PC-3 (cell line): ENCODE measurements around the gene UBE2G1. TPM values are rescaled to one million over a fixed set of nuclear protein-coding genes. Genes with fewer than 3 reads are reported as not detected.
A peak's percentile ranks its signal among the peaks of the same experiment; 100 is the strongest.

Experiments
- ATAC-seq: fragments of 200-7000 bp; cut with Tn5 transposase; 2 replicates; pipeline ENCODE4 v1.9.1; 2020; ENCODE audit warnings: mild to moderate bottlenecking, moderate library complexity
- BruUV-seq: library from RNA; stranded (reverse); fragments of 400-500 nt; replicated peaks from 2 replicates; lab custom pipeline; 2021; lab: Mats Ljungman, UMichigan
- CTCF ChIA-PET: fragments of 300-600 bp; sonication (Branson Sonifier 250); formaldehyde crosslinking; loops from one replicate; lab custom pipeline; 2022; ENCODE audit warnings: antibody characterized with exemption; lab: Charles Lee
- POLR2A ChIA-PET: fragments of 300-600 bp; sonication (Branson Sonifier 250); formaldehyde crosslinking; loops from one replicate; lab custom pipeline; 2022; ENCODE audit warnings: antibody characterized with exemption; ENCODE audit not compliant: unreplicated experiment; lab: Charles Lee
- DNase-seq: peaks from one replicate; pipeline ENCODE4 v3.0.0-alpha.2; 2015
- H2AFZ ChIP-seq: fragments of 300-600 bp; sonication (generic); 2 replicates; pipeline ENCODE4 v1.6.0; 2016; ENCODE audit warnings: antibody characterized with exemption, low read length
- H3F3A ChIP-seq: fragments of 300-600 bp; sonication (generic); one replicate; pipeline ENCODE4 v1.6.0; 2017; ENCODE audit warnings: antibody characterized with exemption, low read length, control low read depth, mild to moderate bottlenecking; ENCODE audit not compliant: unreplicated experiment
- H3K27ac ChIP-seq: fragments of 300-600 bp; sonication (generic); 2 replicates; pipeline ENCODE4 v1.5.1; 2016; ENCODE audit warnings: mild to moderate bottlenecking, low read length
- H3K27me3 ChIP-seq: fragments of 300-600 bp; sonication (generic); 2 replicates; pipeline ENCODE4 v1.6.1; 2016; ENCODE audit warnings: low read length, mixed read lengths
- H3K36me3 ChIP-seq: fragments of 300-600 bp; sonication (generic); 2 replicates; pipeline ENCODE4 v1.6.1; 2016; ENCODE audit warnings: low read depth, mixed run types, low read length, mixed read lengths
- H3K4me1 ChIP-seq: fragments of 300-600 bp; sonication (generic); 2 replicates; pipeline ENCODE4 v1.5.1; 2016; ENCODE audit warnings: low read length; ENCODE audit not compliant: insufficient read depth
- H3K4me2 ChIP-seq: fragments of 300-600 bp; sonication (generic); 2 replicates; pipeline ENCODE4 v1.6.0; 2016; ENCODE audit warnings: low read length
- H3K4me3 ChIP-seq: fragments of 300-600 bp; sonication (generic); 2 replicates; pipeline ENCODE4 v1.5.1; 2016; ENCODE audit warnings: mild to moderate bottlenecking, low read length, mixed read lengths
- H3K79me2 ChIP-seq: fragments of 300-600 bp; sonication (generic); 2 replicates; pipeline ENCODE4 v1.6.1; 2017; ENCODE audit warnings: low read length, mixed read lengths
- H3K9ac ChIP-seq: fragments of 300-600 bp; sonication (generic); 2 replicates; pipeline ENCODE4 v1.6.0; 2016; ENCODE audit warnings: mild to moderate bottlenecking, low read length
- H3K9me2 ChIP-seq: fragments of 300-600 bp; sonication (generic); replicated peaks from 2 replicates; pipeline ENCODE4 v1.6.1; 2016; ENCODE audit warnings: mixed run types, low read length, mixed read lengths
- H3K9me3 ChIP-seq: fragments of 300-600 bp; sonication (generic); 2 replicates; pipeline ENCODE4 v1.6.1; 2016; ENCODE audit warnings: low read length, mixed read lengths
- H4K20me1 ChIP-seq: fragments of 300-600 bp; sonication (generic); 2 replicates; pipeline ENCODE4 v1.6.1; 2016; ENCODE audit warnings: low read length, mixed read lengths
- CTCF ChIP-seq: fragments of 300-600 bp; sonication (generic); conservative IDR thresholded peaks from 2 replicates; pipeline ENCODE4 v1.5.1; 2017; ENCODE audit warnings: antibody characterized with exemption, low read depth, mild to moderate bottlenecking, low read length
- EZH2 ChIP-seq: fragments of 300-600 bp; sonication (generic); IDR thresholded peaks from one replicate; pipeline ENCODE4 v1.6.1; 2017; ENCODE audit warnings: antibody characterized with exemption, mild to moderate bottlenecking, low read length; ENCODE audit not compliant: unreplicated experiment
- EZH2phosphoT487 ChIP-seq: fragments of 300-600 bp; sonication (generic); IDR thresholded peaks from 2 replicates; pipeline ENCODE4 v1.6.1; 2018; ENCODE audit warnings: mild to moderate bottlenecking, antibody characterized with exemption, low read length, borderline replicate concordance
- intact Hi-C: fragments of 100-400 bp; cut with micrococcal nuclease; formaldehyde crosslinking; loops from 2 replicates; pipeline ENCODE4 v1.9.0; 2023
- total RNA-seq: library from RNA; depleted of rRNA; stranded (reverse); fragments of >200 nt; gene quantifications from 2 replicates; pipeline ENCODE4 v1.2.3, GENCODE V29; 2014

UBE2G1 gene
- total RNA-seq, 1 experiment from 2014 or later, result 35.8 TPM

- CTCF ChIA-PET, result no interaction called here
- no peak for ATAC-seq
- POLR2A ChIA-PET, result no interaction called here
- H3K9me2 ChIP-seq, result no peaks in the 10 kb centered on the region
- H3K4me1 ChIP-seq, result peaks cover 9% of the 10 kb centered on the region
- intact Hi-C loops, result loop anchor here (5.0 kb wide), 1 partner anchor 150 kb away; no protein-coding TSS in a partner anchor
- H3K36me3 ChIP-seq, result peaks cover 11% of the 10 kb centered on the region
- H3K9ac ChIP-seq, result peak overlapping the region; percentile 96
- peaks cover 4% of the 10 kb centered on the region; the same call in 1 of the 2 replicates for H4K20me1 ChIP-seq
- H3K4me2 ChIP-seq, result peak overlapping the region; percentile 99
- no peaks in the 10 kb centered on the region for H3K9me3 ChIP-seq
- no peaks in the 10 kb centered on the region for H3F3A ChIP-seq
- DNase-seq, result no peak
- no peaks in the 10 kb centered on the region for H3K27me3 ChIP-seq
- H2AFZ ChIP-seq, result no peak overlapping the region
- peaks cover 63% of the 10 kb centered on the region for H3K79me2 ChIP-seq
- H3K4me3 ChIP-seq, result peak overlapping the region; percentile 86
- no peak overlapping the region for H3K27ac ChIP-seq
- TF ChIP-seq EZH2phosphoT487 (no peak), EZH2 (no peak), CTCF (no peak)
- no TSS peak for BruUV-seq
These were observed 103.8 kb downstream of the UBE2G1 start for GRCh38 chr17:4262703-4263102.

- Histone ChIP-seq H3K79me2 (peaks cover 76% of the 10 kb centered on the region), H3K27me3 (no peaks in the 10 kb centered on the region), H3K9me2 (no peaks in the 10 kb centered on the region), H3K4me1 (peaks cover 9% of the 10 kb centered on the region), H3K27ac (no peak overlapping the region), H3K4me3 (no peak overlapping the region), H2AFZ (no peak overlapping the region), H3K4me2 (no peak overlapping the region), H4K20me1 (peaks cover 7% of the 10 kb centered on the region; the same call in 1 of the 2 replicates), H3K9ac (no peak overlapping the region), H3F3A (no peaks in the 10 kb centered on the region), H3K9me3 (no peaks in the 10 kb centered on the region), H3K36me3 (peaks cover 11% of the 10 kb centered on the region)
- CTCF ChIA-PET, result no interaction called here
- intact Hi-C loops, result loop anchor here (5.0 kb wide), 1 partner anchor 151 kb away; no protein-coding TSS in a partner anchor
- DNase-seq, result no peak
- TF ChIP-seq EZH2phosphoT487, result no peak
- TF ChIP-seq CTCF, result no peak
- no peak for TF ChIP-seq EZH2
- BruUV-seq, result no TSS peak
- ATAC-seq, result no peak
- POLR2A ChIA-PET, result interaction anchor here (0.9 kb wide), 1 partner anchor 137 kb away, joined by 4 read pairs; no protein-coding TSS in a partner anchor
These were observed 105.0 kb downstream of the UBE2G1 start for GRCh38 chr17:4261452-4261851.

GRCh38 chr17:4258867-4259266, 107.6 kb downstream of the UBE2G1 start:
- H3K9me2 ChIP-seq, result no peaks in the 10 kb centered on the region
- peaks cover 95% of the 10 kb centered on the region for H3K79me2 ChIP-seq
- intact Hi-C loops, result no loop called here
- H3K27ac ChIP-seq, result no peak overlapping the region
- H3K9ac ChIP-seq, result no peak overlapping the region
- H4K20me1 ChIP-seq, result peaks cover 7% of the 10 kb centered on the region; the same call in 1 of the 2 replicates
- ChIA-PET CTCF (no interaction called here), POLR2A (no interaction called here)
- no peaks in the 10 kb centered on the region for H3F3A ChIP-seq
- BruUV-seq, result no TSS peak
- no peaks in the 10 kb centered on the region for H3K27me3 ChIP-seq
- no peak for TF ChIP-seq EZH2phosphoT487
- no peak for TF ChIP-seq CTCF
- no peak for TF ChIP-seq EZH2
- no peak overlapping the region for H3K4me2 ChIP-seq
- ATAC-seq (no peak), DNase-seq (no peak)
- peaks cover 11% of the 10 kb centered on the region for H3K36me3 ChIP-seq
- no peak overlapping the region for H3K4me3 ChIP-seq
- no peak overlapping the region for H2AFZ ChIP-seq
- no peaks in the 10 kb centered on the region for H3K9me3 ChIP-seq
- peaks cover 6% of the 10 kb centered on the region; the same call in 1 of the 2 replicates for H3K4me1 ChIP-seq
